Neural progenitor cell (in vitro differentiated cells): ENCODE results near the gene DHCR24.

Experiments used
- EZH2 ChIP-seq: fragments of 200-600 bp; sonication (generic); IDR thresholded peaks from 2 replicates; pipeline ENCODE4 v1.6.1; 2017; ENCODE audit warnings: antibody characterized with exemption, mild to moderate bottlenecking, moderate library complexity
- TF ChIP-seq, protein P1 (sequence below): fragments of 200-600 bp; sonication (generic); IDR thresholded peaks from 2 replicates; pipeline ENCODE4 v1.5.1; 2017; ENCODE audit warnings: antibody characterized with exemption, mild to moderate bottlenecking

DNA sequence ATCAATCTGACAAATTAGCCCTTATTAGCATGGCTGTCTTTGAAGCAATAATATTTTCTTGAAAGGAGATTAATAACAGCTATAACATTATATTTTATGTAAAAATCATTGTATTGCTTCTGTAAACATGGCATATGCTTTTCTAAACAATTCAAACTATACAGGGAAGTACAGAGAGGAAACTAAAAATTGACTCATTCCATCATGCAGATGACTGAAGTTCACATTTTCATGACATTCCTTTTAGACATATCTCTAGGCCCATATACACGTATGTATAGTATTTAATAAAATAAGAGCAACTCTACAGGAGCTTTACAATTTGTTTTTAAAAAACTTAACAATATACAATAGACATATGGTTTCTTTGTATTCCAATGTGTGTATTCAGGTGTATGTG lies 5.6 kb upstream of the DHCR24 start:
- TF ChIP-seq, protein P1, sequence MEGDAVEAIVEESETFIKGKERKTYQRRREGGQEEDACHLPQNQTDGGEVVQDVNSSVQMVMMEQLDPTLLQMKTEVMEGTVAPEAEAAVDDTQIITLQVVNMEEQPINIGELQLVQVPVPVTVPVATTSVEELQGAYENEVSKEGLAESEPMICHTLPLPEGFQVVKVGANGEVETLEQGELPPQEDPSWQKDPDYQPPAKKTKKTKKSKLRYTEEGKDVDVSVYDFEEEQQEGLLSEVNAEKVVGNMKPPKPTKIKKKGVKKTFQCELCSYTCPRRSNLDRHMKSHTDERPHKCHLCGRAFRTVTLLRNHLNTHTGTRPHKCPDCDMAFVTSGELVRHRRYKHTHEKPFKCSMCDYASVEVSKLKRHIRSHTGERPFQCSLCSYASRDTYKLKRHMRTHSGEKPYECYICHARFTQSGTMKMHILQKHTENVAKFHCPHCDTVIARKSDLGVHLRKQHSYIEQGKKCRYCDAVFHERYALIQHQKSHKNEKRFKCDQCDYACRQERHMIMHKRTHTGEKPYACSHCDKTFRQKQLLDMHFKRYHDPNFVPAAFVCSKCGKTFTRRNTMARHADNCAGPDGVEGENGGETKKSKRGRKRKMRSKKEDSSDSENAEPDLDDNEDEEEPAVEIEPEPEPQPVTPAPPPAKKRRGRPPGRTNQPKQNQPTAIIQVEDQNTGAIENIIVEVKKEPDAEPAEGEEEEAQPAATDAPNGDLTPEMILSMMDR: no peak
- TF ChIP-seq EZH2: no peak
